Measurements from ENCODE around the gene PAQR4.

DNA sequence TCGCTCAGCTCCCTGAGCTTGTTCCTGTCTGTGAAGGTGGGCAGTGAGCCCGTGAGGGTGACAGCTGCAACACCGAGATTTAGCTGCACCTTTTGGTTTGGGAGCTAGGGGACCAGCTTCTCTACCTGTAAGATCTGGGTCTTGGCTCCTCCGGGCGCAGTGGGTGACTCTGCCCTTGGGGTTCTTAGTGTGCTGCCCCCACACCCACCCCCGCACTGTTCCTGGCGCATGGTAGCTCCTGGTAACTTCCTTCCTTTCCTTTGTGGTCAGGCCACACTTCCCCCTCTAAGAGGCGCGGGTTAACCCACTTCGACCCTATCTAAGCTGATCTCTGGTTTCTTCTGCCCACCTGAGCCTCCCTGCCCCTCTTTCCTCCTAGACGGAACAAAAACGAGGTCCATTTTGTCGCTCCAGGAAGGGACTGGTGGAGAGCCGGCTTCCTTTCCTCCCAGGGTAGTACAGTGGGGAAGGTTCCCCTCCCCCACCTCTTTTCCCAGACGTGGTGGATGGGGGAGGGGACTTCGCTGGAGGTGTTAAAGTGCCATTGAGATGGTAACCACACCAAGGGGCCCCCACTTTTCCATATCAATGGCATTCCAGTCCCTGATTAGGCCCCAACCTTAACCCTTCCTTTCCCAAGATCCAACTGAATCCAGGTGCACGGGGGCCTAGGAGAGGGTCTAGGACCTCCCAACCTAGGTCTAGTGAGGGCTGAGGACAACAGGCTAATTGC is 39.0 kb downstream of the PAQR4 start:
- no peak for TF ChIP-seq GATA2 (IDR thresholded peaks at IDR 0.05; ENCODE audit: low read depth, low read length)
- TF ChIP-seq GATA3 (IDR thresholded peaks at IDR 0.05; ENCODE audit: low read depth, low read length): no peak
